ENCODE data around the gene OR7A10.

OR7A10 gene

DNA sequence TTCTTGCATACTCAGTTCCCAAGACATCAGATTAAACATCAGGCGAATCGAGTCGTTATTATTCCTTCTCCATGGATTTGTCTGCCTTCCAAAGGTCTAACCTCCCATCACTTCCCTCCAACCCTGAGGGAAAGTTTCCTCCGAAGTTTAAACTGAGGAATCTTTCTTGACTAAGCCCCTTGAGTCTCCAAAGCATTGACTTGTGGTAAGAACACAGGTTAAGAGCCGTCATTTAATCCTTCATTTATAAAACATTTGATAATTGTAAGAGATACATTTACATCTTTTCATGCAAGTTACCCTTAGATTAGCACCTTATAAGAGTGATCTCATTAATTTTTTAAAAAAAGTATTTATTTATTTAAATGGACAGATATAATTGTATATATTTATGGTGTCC is at the start of gene OR7A10:
Gene OR7A10 (minus strand): TSS at position 101 of the 400 bp plus-strand sequence. CDS start 7,045 bp downstream, outside the sequence.
- no peak for DNase-seq (ENCODE audit: low spot score)

DNA sequence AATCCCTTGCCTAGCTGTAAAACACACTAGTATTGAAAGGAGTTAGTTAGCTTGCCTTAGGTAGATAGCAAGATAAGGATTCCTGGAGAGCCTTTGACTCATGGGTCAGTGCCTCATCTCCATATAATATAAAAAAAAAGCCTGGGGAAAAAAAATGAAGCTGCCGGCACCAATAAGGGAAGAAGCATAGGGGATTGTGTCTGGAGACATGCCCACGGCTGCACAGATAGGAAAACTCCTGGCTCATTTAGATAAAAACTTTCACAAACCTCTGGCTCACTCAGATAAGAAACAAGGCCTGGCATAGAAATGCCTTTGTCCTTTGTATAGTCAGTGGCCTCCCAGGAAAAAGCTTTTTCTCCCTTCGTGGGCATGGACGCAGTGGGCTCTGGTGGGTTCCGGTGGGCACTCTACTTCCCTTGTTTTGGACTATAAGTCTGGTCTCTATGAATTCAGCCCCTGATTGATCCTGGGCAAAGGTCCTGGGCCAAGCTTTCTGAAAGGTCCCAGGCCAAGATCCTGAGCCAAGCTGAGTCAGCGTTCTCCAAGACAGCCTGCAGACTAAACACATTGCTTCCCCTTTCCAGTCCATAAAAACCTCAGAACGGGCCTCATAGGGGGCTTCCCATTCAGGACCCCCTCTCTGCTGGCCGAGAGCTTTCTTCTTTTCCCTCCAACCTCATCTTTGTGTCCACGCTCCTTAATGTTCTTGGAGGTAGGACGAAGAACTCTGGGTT is 42.1 kb upstream of the OR7A10 start:
- no peak for DNase-seq (ENCODE audit: low spot score)

DNA sequence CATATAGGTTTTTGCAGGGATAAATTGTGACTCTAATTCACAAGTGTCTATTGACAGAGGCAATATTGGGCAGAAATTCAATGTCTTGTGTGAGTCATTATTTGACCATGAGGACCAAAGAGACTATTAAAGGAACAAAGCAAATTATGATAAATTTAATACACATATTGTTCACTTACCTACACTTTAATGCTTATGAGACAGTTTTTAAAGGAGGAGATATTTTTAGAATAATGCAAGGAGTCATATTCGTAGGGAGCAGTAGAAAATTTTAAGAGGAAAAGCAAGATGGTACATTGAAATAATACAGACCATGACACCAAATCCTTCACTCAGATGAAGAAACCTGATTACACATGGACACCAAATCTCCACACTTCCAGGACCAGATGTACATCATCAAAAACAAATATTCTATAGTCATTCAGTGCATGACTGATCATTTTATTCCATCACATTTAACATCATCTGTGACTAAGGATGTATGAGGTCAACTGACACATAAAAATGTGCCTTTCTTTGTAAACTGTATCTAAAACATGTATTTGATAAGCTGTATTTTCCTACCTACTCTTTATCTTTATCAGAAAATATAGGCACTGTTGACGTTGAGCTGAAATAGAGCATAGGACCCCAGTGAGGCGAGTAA is 41.4 kb upstream of the OR7A10 start:
- DNase-seq (ENCODE audit: low spot score): no peak

DNA sequence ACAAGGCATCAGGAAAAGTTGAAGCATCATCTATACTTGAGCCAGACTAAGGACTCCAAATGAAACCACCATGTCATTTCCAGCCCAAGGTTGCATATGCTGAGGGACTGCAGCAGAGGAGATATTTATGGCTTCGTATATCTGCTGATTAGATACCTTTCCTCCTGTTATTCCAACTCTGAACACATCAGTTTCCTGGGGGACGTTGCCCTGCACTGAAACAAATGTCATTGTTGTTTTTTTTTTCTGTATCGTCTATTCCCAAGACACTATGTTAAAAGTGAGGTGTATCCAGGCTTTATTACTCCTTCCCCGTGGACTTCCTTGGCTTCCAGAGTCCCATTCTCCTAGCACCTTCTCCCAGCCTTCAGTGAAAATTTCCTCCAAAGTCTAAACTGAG is 37.3 kb upstream of the OR7A10 start, which contains the start of gene OR7A17:
Gene OR7A17 (minus strand): TSS at position 101 of the 400 bp plus-strand sequence. CDS start 4,777 bp downstream, outside the sequence.
- DNase-seq (ENCODE audit: low spot score): no peak

DNA sequence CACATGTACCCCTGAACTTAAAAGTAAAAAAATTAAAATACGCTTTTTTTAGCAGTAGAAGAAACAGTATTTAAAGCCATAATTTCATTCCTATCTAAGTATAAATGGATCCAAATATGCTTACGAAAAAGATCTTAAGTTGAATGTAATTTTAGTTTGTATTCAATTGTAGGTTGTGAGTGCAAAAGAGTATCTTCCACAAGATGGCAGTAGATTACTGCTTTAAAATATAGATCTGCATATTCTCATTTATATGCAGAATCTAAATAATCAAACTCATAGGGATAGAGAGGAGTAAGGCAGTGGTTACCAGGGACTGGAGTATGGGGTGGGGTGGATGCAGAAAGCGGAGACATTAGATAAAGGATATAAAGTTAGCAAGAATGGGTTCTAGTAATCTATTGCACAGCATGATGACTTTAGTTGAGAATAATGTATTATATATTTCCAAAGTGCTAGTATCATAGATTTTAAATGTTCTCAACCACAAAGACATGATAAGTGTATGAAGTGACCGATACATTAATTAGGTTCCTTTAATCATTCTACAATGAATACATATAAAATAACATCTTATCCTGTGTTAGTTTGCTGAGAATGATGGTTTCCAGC is 23.0 kb upstream of the OR7A10 start:
- DNase-seq (ENCODE audit: low spot score): peak; percentile 14

DNA sequence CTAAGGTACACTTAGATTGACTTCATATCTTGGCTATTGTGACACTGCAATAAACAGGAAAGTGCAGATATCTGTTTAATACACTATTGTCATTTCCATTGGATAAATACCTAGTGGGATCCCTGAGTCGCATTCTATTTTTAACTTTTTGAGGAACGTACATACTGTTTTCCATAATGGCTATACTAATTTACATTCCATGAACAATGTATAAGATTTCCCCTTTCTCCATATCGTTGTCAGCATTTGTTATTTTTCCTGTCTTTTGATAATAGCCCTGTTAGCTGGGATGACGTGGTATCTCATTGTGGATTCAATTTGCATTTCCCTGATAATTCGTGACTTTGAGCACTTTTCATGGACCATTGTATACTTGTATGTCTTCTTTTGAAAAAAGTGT is 19.8 kb upstream of the OR7A10 start:
- no peak for DNase-seq (ENCODE audit: low spot score)

DNA sequence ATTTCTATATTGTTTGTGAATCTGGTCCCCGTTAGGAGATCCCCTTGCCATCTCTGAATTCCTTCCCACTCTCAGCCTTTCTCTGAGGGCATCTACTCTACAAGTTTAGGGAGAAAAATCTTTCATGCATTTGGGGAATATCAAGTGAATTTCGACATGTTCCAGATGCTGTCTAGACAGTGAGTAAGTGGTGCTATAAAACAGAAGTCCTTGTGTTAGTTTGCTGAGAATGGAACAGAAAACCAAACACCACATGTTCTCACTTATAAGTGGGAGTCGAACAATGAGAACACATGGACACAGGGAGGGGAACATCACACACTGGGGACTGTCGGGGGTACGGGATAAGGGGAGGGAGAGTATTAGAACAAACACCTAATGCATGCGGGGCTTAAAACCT is 5.1 kb downstream of the OR7A10 start:
- DNase-seq (ENCODE audit: low spot score): no peak

DNA sequence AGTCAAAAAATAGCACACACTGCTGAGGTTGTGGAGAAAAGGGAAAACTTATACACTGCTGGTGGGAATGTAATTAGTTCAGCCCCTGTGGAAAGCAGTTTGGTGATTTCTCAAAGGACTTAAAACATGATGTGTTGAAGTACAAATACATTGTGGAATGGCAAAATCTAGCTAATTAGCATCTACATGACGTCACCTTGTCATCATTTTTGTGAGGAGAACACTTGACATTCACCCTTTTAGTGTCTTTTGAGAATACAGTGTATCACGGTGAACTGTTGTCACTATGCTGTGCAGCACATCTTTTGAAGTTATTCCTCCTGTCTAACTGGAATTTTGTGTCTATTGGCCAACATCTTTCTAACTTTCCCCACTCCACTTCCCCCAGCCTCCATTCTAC is 5.6 kb downstream of the OR7A10 start:
- no peak for DNase-seq (ENCODE audit: low spot score)

DNA sequence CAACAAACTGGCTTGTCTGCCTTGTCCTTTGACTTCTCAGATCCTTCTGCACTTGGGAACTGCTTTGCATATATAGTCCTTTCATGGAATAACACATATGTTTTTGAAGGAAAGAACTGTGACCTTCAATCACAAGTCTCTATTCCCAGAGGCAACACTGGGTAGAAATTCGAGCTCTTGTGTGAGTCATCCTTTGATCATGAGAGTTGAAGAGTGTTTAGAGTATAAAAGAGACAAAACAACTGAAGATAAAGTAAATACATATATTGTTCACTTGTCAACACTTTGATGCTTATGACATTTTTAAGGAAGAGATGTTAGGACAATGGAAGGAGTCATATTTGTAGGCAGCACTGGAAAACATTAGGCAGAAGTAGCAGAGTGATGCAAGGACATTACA is 8.5 kb downstream of the OR7A10 start:
- DNase-seq (ENCODE audit: low spot score): no peak

DNA sequence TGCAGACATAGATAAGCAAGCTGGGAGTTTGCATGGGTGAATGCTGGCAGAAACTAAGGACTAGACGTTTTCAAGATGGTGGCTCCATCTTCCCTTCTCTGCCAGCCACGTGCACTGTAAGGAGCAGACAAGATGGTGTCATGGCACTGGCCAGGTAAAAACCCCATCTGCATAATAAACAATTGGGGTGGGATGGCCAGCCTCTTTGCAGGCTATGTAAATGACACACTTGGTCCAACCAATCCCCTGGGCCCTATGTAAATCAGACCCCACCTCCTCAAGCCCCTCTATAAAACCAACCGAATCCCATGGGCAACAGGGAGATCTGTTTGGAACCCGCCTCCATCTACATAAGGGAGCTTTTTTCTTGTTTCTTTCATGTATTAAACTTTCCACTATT is 11.3 kb downstream of the OR7A10 start:
- DNase-seq (ENCODE audit: low spot score): no peak

DNA sequence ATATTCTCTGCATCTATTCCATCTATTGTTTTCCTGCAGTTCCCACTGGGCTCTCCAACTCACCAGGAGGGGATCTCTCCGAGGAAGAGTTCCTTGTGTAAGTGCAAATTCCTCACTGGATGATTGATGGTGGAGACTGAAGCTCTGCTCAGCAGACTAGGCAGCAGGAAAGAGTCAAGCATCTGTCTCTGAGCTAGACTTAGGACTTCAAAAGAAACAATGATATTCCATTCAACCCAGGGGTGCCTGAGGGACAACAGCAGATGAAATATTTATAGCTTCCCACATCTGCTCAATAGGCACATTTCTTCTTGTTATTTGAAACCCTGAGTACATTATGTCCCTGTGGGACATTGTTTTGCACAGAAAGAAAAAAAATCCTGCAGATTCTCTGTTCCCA is 13.7 kb downstream of the OR7A10 start, which contains the start of the genes OR7A5 and OR7C1:
Gene OR7A5 (minus strand): TSS at position 175 of the 400 bp plus-strand sequence. CDS start 6,944 bp downstream, outside the sequence.
Gene OR7C1 (minus strand): TSS at position 175 of the 400 bp plus-strand sequence. CDS start 35,049 bp downstream, outside the sequence.
- DNase-seq (ENCODE audit: low spot score): no peak

DNA sequence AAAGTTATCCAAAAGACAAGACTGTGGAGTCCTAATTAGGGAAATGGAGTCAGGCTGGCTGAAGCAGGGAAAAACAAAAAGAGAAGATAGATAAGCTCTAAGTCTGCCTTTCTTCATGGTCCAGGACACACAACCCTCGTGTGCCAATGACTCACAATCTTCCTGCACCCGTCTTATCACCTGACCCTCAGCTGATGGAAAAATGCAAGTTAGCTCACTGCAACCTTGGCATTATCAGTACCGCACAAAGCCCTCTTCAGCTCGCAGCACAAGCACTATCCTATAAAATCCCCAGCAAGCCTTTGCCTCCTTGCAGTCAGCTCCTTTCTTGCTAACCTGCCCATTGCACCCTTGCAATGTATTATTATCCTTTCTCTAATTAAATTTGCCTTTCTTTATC is 18.0 kb downstream of the OR7A10 start:
- DNase-seq (ENCODE audit: low spot score): no peak

DNA sequence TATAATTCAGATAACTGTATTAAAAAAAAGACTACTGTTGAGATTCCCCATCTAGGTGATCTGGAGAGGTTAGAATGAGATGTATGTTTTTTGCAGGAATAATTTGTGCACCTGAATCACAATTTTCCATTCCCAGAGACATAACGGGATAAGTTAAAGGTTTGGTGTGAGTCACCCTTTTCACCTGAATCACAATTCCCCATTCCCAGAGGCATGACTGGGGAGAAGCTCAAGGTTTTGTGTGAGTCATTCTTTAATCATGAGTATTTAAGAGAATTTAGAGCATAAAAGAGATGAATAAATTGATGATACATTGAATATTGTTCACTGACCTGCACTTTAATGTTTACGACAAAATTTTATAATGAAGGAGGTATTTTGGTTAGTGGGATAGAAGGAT is 22.7 kb downstream of the OR7A10 start:
- no peak for DNase-seq (ENCODE audit: low spot score)

DNA sequence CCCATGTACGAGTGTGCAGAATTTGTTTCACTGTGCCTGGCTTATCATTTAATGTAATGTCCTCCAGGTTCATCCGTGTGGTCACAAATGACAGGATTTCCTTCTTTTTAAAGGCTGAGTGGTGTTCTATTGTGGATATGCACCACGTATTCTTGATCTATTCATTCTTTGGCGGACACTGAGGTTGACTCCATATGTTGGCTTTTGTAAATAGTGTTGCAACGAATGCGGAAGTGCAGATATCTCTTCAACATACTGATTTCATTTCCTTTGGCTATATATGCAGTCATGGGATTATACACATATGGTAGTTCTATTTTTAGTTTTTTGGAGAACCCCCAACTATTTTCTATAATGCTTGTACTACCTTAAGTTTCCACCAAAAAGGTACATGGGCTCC is 26.8 kb downstream of the OR7A10 start:
- no peak for DNase-seq (ENCODE audit: low spot score)

DNA sequence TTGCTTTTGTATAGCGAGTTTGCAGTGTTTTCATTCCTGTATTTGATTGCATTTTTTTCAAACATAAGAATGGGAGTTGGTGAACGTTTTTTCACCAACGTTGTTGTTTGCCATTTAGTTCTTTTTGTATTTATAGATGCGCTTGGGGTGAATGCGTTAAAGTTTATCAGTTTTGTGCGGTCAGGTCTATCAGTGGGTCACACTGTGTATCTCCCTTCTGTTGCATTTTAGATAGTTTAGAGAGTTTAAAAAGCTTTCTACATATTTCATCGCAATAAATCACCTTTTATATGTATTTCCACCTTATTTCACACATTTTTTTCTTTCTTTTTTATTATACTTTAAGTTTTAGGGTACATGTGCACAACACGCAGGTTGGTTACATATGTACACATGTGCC is 30.1 kb downstream of the OR7A10 start:
- DNase-seq (ENCODE audit: low spot score): no peak

DNA sequence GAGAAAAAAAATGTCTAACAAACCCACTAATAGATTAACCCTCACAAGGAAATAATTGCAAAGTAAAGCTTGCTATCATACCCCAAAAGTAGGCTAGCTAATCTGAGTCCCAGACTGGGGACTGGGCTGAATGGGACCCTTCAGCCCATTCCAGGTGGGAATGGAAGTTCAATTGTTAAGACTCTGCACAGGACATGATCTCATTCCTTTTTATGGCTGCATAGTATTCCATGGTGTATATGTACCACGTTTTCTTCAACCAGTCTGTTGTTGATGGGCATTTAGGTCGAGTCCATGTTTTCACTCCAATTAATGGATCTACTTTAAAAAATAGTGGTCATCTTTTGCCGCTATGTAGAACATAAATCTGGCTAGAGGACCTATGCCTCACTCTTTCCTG is 31.7 kb downstream of the OR7A10 start:
- DNase-seq (ENCODE audit: low spot score): no peak

DNA sequence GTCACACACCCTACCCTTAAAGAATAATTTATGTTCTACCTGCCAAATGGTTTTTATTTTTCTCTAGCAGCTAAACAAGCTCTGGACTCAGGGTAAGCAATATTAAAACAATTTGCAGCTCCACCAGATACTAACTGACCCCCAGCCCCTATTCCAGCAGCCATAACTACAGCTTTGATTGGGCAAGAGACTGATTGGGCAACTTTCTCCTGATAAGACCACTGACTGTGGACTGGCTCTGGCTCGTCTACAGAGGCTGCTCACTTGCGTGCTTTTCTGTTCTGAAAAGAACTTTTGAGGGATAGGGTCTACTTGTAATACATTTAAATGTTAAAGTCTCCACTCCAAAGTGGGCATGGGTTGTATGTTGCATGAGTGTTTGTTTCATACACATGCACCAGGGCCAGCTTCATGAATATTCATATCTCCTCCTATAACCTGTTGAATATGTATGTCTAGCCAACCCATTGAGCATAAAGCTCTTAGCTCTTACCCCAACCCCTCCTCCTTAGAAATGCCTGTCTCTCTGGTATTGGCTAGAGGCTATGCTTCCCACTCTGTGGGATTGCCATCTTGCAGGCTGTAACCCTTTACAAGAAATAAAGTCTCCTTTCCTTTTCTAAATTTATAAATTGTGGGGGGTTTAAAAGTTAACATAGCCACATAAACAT is 33.6 kb downstream of the OR7A10 start:
- no peak for DNase-seq (ENCODE audit: low spot score)

DNA sequence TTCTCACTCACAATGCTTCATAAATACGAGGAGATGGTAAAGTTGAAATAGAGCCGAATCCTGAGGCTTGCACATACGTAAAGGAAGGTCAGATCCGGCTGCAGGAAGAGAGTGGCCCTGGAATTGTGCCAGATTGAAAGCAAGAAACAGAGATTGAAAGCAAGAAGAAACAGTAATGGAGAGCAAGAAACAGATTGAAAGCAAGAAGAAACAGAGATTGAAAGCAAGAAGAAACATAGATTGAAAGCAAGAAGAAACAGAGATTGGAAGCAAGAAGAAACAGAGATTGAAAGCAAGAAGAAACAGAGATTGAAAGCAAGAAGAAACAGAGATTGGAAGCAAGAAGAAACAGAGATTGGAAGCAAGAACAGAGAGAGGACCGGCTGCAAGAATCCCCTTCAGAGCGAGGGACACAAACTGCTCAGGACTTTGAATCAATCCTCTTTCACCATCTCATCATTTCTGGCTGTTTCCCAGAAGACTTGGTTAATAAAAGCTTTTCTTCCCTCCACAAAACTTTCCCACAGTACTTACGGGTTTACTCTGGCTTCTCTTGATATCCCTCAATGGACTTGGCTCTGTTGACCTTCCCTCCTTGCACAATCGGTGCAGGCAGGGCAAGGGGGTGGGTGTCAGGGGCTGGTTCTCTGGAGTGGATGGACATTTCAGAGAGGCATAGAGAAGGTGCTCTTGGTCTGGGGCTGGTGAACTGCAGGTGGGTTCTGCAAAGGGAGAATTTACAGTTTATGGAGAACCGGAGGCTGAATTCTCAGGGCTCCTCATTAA is 39.3 kb downstream of the OR7A10 start:
- no peak for DNase-seq (ENCODE audit: low spot score)

DNA sequence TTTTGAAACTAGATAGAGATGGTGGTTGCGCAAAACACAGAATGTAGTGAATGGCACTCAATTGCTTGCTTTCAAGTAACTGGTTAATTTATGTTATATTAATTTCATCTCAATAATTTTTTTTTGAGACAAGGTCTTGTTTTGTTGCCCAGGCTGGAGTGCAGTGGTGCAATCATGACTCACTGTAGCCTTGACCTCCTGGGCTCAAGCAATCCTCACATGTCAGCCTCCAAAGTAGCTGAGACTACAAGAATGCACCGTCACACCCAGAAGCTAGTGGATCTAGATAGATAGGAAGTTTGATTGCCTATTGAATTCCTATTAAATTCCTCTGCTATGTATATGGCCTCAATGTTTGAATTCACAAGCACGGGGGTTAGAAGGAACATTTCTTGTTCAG is 44.0 kb downstream of the OR7A10 start:
- DNase-seq (ENCODE audit: low spot score): no peak

DNA sequence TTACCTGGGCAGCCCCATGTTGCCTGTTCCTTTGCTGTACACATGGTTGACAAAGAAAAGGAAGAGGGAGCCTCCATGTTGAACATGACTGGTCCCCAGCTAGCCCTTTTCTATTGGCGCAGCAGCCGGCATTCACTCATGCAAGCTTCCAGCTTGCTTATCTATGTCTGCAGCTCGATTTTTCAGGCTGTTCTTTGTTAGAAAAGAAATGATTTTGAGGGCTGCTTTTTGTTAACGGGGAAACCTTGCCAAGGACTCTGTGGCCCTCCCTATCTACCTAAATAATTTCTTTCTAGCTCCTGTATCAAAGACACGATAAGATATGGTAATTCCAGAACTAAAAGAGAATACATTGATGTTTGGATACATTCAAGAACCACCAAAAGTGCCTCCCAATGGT is 50.0 kb downstream of the OR7A10 start:
- no peak for DNase-seq (ENCODE audit: low spot score)

DNA sequence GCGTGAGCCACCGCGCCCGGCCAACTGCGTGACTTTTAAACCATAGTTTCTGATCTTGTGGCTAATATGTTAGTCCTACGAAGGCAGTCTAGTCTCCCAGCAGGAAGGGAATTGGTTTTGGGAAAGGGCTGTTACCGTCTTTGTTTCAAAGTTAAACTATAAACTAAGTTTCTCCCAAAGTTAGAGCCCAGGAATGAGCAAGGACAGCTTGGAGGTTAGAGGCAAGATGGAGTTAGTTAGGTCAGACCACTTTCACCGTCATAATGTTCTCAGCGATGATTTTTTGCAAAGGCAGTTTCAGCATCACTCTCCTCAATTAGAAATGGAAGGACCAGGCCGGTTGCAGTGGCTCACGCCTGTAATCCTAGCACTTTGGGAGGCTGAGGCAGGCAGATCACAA is 52.7 kb downstream of the OR7A10 start:
- no peak for DNase-seq (ENCODE audit: low spot score)
